GM20431 (cell line): Measurements from ENCODE around the gene GDF7.
"Not testable (repeated sequence)": the region's sequence is repeated elsewhere in the genome, so short reads cannot be mapped to it uniquely, and the experiment has no call there.

Experiments used
- in situ Hi-C: fragments of 300-500 bp; cut with MseI, MboI; formaldehyde crosslinking; loops from one replicate; pipeline ENCODE4 v1.15.0; 2020; ENCODE audit warnings: low sequenced_read_pairs; ENCODE audit not compliant: unreplicated experiment

The GDF7 gene

DNA sequence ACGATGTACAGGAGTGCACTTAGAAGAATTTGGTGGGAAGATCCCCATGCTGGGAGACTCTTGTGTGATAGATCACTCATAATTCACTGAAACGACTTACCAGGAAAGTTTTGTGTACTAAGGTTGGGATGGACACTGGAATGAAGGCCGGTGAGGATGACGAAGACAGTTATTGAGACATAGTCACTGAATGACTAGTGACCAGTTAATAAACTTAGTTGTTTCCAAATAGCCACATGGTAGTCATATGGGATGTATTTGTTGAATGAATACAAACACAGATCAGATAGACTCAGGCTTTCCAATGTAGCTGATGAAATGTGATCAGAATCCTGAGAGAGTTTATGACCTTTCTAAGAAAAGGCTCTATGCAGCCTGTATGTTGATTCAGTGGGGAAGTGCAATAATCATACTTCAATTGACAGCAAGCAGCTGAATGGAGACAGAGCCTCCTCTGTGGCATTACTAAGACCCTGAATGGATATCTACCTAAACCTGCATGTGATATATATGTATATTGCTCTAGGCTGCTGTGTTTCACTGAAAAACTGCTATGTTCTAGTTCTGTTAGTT lies 20.4 kb downstream of the GDF7 start:
- in situ Hi-C loops, result no loop called here

DNA sequence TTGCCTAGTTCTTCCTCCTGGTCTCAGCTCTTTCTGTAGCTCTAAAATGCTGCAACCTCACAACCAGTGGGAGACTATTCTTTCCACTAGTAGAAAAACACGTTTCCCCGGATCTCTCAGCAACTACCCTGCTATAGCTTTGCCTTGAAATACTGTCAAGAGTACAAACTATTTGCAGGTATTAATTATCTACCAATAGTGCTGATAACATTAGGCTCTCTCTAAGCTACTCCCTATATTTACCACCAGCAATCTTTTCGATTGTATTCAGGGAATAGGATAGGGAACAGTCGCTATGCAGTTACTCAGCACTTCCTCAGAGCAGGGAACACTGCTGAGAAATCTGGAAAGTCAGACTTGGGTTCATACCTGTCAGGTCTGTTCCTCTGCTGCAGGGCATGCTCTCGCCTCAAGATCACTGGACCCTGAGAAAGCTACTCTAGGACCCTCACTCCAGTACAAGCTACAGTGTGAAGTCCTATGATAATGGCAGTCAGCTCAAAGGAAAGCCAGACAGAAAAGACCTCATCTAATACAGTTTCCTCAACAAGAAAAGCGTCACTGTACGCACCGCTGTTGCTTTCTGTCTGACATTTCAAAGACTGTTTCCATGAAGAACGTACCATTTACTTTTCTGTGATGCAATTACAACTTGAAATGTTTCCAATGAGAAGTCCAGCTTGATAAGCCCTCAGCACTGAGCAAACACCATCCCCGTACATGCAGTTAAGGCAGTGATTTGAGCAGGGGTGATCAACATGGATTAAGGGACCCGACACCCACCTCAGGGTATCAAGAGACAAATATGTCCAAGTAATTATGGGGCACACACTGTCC lies 22.7 kb downstream of the GDF7 start:
- in situ Hi-C loops, result no loop called here

- in situ Hi-C loops, result no loop called here
These were observed 24.3 kb downstream of the GDF7 start for GRCh38 chr2:20691076-20691734.

GRCh38 chr2:20692081-20692480 lies 25.1 kb downstream of the GDF7 start:
- in situ Hi-C loops, result no loop called here

DNA sequence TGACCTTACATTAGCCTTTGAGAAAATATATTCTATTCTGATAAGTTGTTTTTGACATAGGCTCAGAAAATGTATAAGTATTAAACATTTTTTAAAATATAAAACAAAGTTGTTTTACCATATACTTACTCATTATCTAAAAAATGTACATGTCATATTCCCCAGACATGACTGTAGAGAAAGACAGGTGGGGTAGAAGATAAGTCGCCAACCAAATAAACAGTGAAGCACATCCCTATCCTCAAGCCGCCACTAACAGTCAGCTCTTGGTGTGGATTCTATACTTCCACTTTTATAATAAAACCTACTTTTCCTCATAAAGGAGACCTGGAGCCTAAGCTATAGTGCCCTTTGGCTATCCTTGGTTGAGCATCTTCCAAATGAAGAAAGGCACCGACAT lies 26.4 kb downstream of the GDF7 start:
- in situ Hi-C loops, result no loop called here

DNA sequence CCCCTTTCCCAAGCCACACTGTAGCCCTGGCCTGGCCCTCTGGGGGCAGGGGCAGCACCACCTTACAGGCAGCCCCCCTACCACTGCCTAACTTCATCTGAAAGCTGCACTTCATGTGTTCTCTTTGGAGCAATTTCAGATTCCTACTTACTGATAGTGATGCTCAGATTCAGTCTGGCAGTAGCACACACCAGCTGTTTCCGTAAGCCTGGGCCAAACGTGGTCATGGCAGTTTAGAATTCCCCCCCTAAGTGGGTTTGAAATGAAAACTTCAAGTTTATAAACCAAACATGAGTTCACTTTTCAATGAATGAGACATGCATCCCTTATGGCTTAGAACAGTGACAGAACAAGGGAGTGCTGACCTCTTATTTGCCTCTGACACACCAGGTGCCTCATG lies 29.4 kb downstream of the GDF7 start:
- in situ Hi-C loops, result no loop called here

- in situ Hi-C loops, result no loop called here
These were observed 30.5 kb downstream of the GDF7 start for GRCh38 chr2:20697322-20697934.

GRCh38 chr2:20698916-20699613 lies 32.1 kb downstream of the GDF7 start:
- in situ Hi-C loops, result no loop called here

DNA sequence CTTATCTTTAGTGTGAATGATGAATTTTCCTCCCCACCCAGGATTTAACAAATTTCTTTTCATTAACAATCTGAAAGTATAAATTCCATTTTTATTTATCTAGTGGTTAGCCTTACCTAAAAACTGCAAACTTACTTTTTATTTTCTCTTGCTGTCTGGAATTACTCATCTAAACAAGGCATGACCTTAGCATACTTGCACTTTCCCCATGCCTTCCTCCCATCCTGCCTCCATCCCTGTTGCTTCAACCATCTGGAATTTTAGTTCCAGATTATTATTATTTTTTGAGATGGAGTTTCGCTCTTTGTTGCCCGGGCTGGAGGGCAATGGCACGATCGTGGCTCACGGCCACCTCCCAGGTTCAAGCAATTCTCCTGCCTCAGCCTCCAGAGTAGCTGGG lies 35.6 kb downstream of the GDF7 start:
- in situ Hi-C loops, result no loop called here

DNA sequence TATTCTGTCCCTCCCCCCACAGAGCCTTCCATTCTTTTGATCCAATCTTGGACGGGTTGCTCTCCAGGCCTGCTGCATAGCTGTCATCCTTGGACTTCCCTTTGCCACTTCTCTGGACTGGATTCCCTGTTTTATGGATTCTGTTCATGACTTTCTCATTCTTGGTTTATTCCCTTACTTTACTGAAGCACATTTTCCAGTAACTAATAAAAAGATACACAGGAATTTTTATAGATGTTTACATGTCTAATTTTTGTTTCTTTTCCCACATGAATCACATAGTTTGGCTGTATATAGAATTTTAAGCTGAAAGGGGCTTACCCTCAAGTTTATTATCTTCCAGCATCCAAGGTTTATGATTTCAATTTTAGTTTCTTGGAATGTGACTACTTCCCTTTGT lies 37.9 kb downstream of the GDF7 start:
- in situ Hi-C loops, result no loop called here

DNA sequence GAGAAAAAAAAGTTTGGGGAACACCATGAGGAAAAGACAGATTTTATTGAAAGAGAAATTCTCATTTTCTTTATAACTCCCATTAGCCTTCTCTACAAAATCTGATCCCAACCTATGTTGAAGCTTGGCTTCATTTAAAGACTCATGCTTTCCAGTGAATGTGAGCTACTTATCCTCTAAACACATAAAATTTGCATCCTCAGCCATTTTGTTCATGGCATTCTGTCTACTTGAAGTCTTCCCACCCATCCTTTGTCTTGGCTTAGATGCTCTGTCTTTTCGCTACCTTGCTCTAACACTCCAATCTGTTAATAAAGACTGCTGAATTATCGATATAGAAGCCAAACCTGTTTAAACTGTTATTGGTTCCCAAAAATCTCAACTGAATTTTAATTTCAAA lies 39.3 kb downstream of the GDF7 start:
- in situ Hi-C loops, result no loop called here

- in situ Hi-C loops, result no loop called here
These were observed 39.8 kb downstream of the GDF7 start for GRCh38 chr2:20706786-20707185.

GRCh38 chr2:20707601-20708000 lies 40.7 kb downstream of the GDF7 start:
- in situ Hi-C loops, result no loop called here

GRCh38 chr2:20711641-20712040 lies 44.7 kb downstream of the GDF7 start:
- in situ Hi-C loops, result not testable (repeated sequence)

- in situ Hi-C loops, result not testable (repeated sequence)
These were observed 46.6 kb downstream of the GDF7 start for GRCh38 chr2:20713585-20713984.

GRCh38 chr2:20714412-20714811 lies 47.5 kb downstream of the GDF7 start:
- in situ Hi-C loops, result not testable (repeated sequence)

GRCh38 chr2:20716164-20716563 lies 49.2 kb downstream of the GDF7 start:
- in situ Hi-C loops, result not testable (repeated sequence)

DNA sequence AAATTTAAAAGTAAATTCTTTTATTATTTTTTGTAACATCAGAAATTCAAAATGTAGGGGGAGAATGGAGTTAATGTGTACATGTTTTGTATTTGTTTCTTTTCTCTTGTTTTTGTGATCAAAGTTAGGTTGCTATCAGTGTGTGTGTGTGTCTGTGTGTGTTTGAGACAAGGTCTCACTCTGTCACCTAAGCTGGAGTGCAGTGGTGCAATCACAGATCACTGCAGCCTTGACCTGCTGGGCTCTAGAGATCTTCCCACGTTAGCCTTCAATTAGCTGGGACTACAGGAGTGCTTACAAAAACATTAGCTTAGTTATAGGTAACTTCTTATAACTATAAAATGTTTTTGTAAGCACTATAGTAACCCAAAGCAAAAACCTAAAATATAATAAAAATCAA lies 50.7 kb downstream of the GDF7 start:
- in situ Hi-C loops, result no loop called here

DNA sequence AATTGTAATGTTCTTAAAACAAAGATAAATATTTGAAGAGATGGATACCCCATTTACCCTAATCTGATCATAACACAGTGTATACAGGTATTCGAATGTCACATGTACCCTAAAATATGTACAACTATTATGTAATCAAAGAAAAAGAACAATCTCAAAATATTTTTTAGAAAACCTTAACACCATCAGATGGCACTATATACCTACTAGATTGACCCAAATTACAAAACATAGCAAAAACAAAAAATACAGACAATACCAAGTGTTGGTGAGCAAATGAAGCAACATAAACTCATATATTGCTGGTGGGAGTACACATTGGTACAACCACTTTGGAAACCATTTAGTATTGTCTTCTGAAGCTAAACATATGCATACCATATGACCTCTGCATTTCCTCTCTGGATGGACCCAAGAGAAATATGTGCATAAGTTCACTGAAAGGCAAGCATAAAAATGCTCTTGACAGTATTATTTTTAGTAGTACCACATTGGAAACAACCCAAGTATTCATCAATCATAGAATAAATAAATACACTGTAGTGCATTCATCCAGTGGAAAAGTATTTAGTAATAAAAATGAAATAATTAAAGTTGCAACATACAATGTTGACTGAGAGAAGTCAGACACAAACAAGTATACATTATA lies 55.8 kb downstream of the GDF7 start:
- in situ Hi-C loops, result no loop called here

GRCh38 chr2:20723543-20723942 lies 56.6 kb downstream of the GDF7 start:
- in situ Hi-C loops, result no loop called here
